K562 (cell line): ENCODE data around the gene YIPF1. TPM values are rescaled to one million over a fixed set of nuclear protein-coding genes. Genes with fewer than 3 reads are reported as not detected.
A peak's percentile ranks its signal among the peaks of the same experiment; 100 is the strongest.

Experiments
- ATF1 ChIP-seq, 2 experiments: fragments of 450-650 bp in 1 of 2; IDR thresholded peaks; 2 replicates each; pipeline ENCODE4 v1.6.1; 2016; ENCODE audit warnings: missing compliant biosample characterization in 1 of 2, missing genetic modification characterization in 1 of 2
- C11orf30 ChIP-seq: fragments of 450-650 bp; IDR thresholded peaks from 2 replicates; pipeline ENCODE4 v1.6.1; 2016; ENCODE audit warnings: low read depth, mild to moderate bottlenecking
- DMBX1 ChIP-seq: fragments of 250-450 bp; sonication (Bioruptor Pico); IDR thresholded peaks from 2 replicates; pipeline ENCODE4 v1.8.0; 2022; ENCODE audit warnings: inconsistent platforms, mild to moderate bottlenecking, moderate library complexity, borderline replicate concordance
- EZH2 ChIP-seq: IDR thresholded peaks from 2 replicates; pipeline ENCODE4 v1.6.1; 2012; ENCODE audit warnings: low read depth, mild to moderate bottlenecking, inconsistent platforms, low read length, borderline replicate concordance
- GABPB2 ChIP-seq: fragments of 250-450 bp; sonication (Bioruptor Pico); conservative IDR thresholded peaks from 2 replicates; pipeline ENCODE4 v1.5.1; 2021; ENCODE audit warnings: mild to moderate bottlenecking
- KAT8 ChIP-seq: fragments of 450-650 bp; IDR thresholded peaks from 2 replicates; pipeline ENCODE4 v1.6.1; 2016; ENCODE audit warnings: low read depth, mild to moderate bottlenecking
- KDM2B ChIP-seq: fragments of 250-450 bp; sonication (Bioruptor Pico); IDR thresholded peaks from 2 replicates; pipeline ENCODE4 v1.8.0; 2021; ENCODE audit warnings: mild to moderate bottlenecking, moderate library complexity
- NCOA4 ChIP-seq: fragments of 450-650 bp; IDR thresholded peaks from 2 replicates; pipeline ENCODE4 v1.6.1; 2018; ENCODE audit warnings: mild to moderate bottlenecking; ENCODE audit not compliant: partially characterized antibody
- NCOR1 ChIP-seq: fragments of 450-650 bp; IDR thresholded peaks from 2 replicates; pipeline ENCODE4 v1.6.1; 2016; ENCODE audit warnings: mild to moderate bottlenecking, moderate library complexity
- PHB ChIP-seq: fragments of 250-450 bp; sonication (Bioruptor Pico); IDR thresholded peaks from 2 replicates; pipeline ENCODE4 v1.5.0; 2021
- POLR2G ChIP-seq: fragments of 200-400 bp; formaldehyde crosslinking; IDR thresholded peaks from 2 replicates; pipeline ENCODE4 v1.6.1; 2017; ENCODE audit warnings: low read depth, mild to moderate bottlenecking, antibody characterized with exemption, low read length, moderate library complexity
- PYGO2 ChIP-seq: fragments of 450-650 bp; IDR thresholded peaks from 2 replicates; pipeline ENCODE4 v1.6.1; 2016; ENCODE audit warnings: mild to moderate bottlenecking, missing genetic modification characterization, moderate library complexity, missing compliant biosample characterization
- RBM25 ChIP-seq: fragments of 200-400 bp; formaldehyde crosslinking; IDR thresholded peaks from 2 replicates; pipeline ENCODE4 v1.6.1; 2018; ENCODE audit warnings: low read length, low read depth, moderate library complexity; ENCODE audit not compliant: severe bottlenecking
- SP2 ChIP-seq: IDR thresholded peaks from 2 replicates; pipeline ENCODE4 v1.6.1; 2011; ENCODE audit warnings: mild to moderate bottlenecking, low read depth, low read length, moderate library complexity; ENCODE audit not compliant: poor library complexity, severe bottlenecking; ENCODE audit errors: extremely low read depth
- ZNF263 ChIP-seq: sonication (generic); formaldehyde crosslinking; IDR thresholded peaks from 2 replicates; pipeline ENCODE4 v1.8.0; 2022; ENCODE audit warnings: mild to moderate bottlenecking, missing genetic modification reagents, borderline replicate concordance
- ZNF354B ChIP-seq: fragments of 250-450 bp; sonication (Bioruptor Pico); IDR thresholded peaks from 2 replicates; pipeline ENCODE4 v1.4.0; 2020
- ZNF445 ChIP-seq: fragments of 250-450 bp; sonication (Bioruptor Pico); IDR thresholded peaks from 2 replicates; pipeline ENCODE4 v1.4.0; 2020; ENCODE audit warnings: low read depth, mild to moderate bottlenecking, moderate library complexity
- polyA plus RNA-seq, 8 experiments: library from polyadenylated mRNA; depleted of rRNA in 4 of 8; stranded (reverse) in 5 of 8; unstranded in 3 of 8; fragments of >200 nt; fragmentation: Nextera tagmentation in 2 of 8; fragmentation: Illumina TruSeq in 1 of 8; extraction: Ambion mirVana in 2 of 8; extraction: Trizol in 1 of 8; gene quantifications; 2 replicates each; pipeline versions ENCODE4 v1.2.1 to v1.2.3, GENCODE V29; 2011 to 2014; ENCODE audit warnings: inconsistent platforms in 1 of 8, missing spikeins in 1 of 8
- total RNA-seq, 7 experiments: library from RNA; depleted of rRNA in 6 of 7; stranded (reverse); fragments of >200 nt in 6 of 7; fragmentation: Illumina TruSeq in 2 of 7; extraction: Trizol in 2 of 7; gene quantifications; 2 replicates each; pipeline versions ENCODE4 v1.2.1 to v1.2.3, GENCODE V29; 2011 to 2021; ENCODE audit warnings: low replicate concordance in 1 of 7
- TF ChIP-seq, protein P1 (sequence below): fragments of 250-450 bp; sonication (Bioruptor Pico); IDR thresholded peaks from 2 replicates; pipeline ENCODE4 v1.8.0; 2021; ENCODE audit warnings: mild to moderate bottlenecking, moderate library complexity
- TF ChIP-seq, protein P2 (sequence below): IDR thresholded peaks from 2 replicates; pipeline ENCODE4 v1.6.1; 2011; ENCODE audit not compliant: insufficient read length; ENCODE audit errors: extremely low read depth
- TF ChIP-seq, protein P3 (sequence below): fragments of 250-450 bp; sonication (Bioruptor Pico); IDR thresholded peaks from 2 replicates; pipeline ENCODE4 v1.9.0; 2021; ENCODE audit warnings: mild to moderate bottlenecking
- TF ChIP-seq, protein P4 (sequence below): sonication (generic); formaldehyde crosslinking; IDR thresholded peaks from 2 replicates; pipeline ENCODE4 v1.8.0; 2022; ENCODE audit warnings: missing genetic modification reagents, mild to moderate bottlenecking, moderate library complexity, borderline replicate concordance
- TF ChIP-seq, protein P5 (sequence below): fragments of 250-450 bp; sonication (Bioruptor Pico); IDR thresholded peaks from 2 replicates; pipeline ENCODE4 v1.5.1; 2021; ENCODE audit warnings: mild to moderate bottlenecking
- TF ChIP-seq, protein P6 (sequence below): sonication (generic); formaldehyde crosslinking; IDR thresholded peaks from 2 replicates; pipeline ENCODE4 v1.9.0; 2022; ENCODE audit warnings: mild to moderate bottlenecking, missing genetic modification reagents

Gene YIPF1
- total and polyA plus RNA-seq, 9 of the 15 experiments (the other 6 are each of a cell fraction or from before 2014, with no cell fraction given): 11.5 to 37.5 (median 19.2) TPM

DNA sequence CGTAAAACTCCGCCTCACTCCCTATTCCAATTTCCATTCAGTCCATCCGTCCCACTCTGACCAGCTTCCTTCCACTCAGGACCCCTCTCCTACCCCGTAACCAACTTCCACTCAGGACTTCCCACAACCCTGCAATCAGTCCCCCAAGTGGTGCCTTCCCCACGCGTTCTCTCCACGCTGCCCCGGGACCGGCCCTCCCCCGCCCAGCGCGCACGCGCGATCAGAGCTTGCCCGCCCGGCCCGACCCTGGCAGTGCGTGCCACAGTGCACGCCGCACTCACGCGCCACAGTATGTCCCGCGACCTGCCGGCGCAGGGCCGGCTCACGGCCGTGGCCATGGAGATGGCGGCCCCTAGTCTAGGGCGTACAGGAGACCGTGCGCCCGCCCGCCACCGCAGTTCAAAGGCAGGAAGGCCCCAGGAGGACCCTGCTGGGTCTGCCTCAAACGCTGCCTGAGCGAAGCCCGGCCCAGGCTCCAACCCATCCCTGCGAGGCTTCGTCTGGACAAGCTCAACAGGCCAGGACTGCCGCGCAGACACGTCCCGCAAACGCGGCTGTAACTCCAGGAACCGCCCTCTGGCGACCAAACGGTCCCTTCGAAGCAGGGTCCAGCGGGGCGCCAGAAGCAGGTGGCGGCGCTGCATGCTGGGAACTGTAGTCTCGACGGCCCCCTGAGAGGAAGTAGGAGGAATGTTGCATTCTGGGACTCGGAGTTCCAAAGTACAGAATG, 51.5 kb downstream of the YIPF1 start, which contains the start of gene NDC1 (continued):
- TF ChIP-seq PHB (CRISPR knock-in tag) (0 out of 2 replicates have a peak, but pooled peaks have one; percentile 18), ZNF445 (CRISPR knock-in tag) (peak; percentile 21; the same call in 1 of the 2 replicates), NCOR1 (no peak), EZH2 (no peak), ATF1 (CRISPR knock-in tag; IDR thresholded peaks at IDR 0.05) (peak; percentile 3), ATF1 (tag; IDR thresholded peaks at IDR 0.05) (peak; percentile 94), RBM25 (no peak), KDM2B (CRISPR knock-in tag) (no peak), NCOA4 (no peak), SP2 (no peak), GABPB2 (0 out of 2 replicates have a peak, but pooled peaks have one; percentile 72), KAT8 (no peak), ZNF354B (peak; percentile 52; the same call in 1 of the 2 replicates), PYGO2 (tag) (0 out of 2 replicates have a peak, but pooled peaks have one; percentile 68), POLR2G (peak; percentile 98), C11orf30 (peak; percentile 90), DMBX1 (CRISPR knock-in tag) (peak; percentile 88), ZNF263 (CRISPR knock-in tag) (0 out of 2 replicates have a peak, but pooled peaks have one; percentile 12)
- TF ChIP-seq, protein P1, sequence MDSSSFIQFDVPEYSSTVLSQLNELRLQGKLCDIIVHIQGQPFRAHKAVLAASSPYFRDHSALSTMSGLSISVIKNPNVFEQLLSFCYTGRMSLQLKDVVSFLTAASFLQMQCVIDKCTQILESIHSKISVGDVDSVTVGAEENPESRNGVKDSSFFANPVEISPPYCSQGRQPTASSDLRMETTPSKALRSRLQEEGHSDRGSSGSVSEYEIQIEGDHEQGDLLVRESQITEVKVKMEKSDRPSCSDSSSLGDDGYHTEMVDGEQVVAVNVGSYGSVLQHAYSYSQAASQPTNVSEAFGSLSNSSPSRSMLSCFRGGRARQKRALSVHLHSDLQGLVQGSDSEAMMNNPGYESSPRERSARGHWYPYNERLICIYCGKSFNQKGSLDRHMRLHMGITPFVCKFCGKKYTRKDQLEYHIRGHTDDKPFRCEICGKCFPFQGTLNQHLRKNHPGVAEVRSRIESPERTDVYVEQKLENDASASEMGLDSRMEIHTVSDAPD (CRISPR knock-in tag): no peak
- TF ChIP-seq, protein P2, sequence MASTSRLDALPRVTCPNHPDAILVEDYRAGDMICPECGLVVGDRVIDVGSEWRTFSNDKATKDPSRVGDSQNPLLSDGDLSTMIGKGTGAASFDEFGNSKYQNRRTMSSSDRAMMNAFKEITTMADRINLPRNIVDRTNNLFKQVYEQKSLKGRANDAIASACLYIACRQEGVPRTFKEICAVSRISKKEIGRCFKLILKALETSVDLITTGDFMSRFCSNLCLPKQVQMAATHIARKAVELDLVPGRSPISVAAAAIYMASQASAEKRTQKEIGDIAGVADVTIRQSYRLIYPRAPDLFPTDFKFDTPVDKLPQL: no peak
- TF ChIP-seq, protein P3, sequence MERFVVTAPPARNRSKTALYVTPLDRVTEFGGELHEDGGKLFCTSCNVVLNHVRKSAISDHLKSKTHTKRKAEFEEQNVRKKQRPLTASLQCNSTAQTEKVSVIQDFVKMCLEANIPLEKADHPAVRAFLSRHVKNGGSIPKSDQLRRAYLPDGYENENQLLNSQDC: no peak
- TF ChIP-seq, protein P4, sequence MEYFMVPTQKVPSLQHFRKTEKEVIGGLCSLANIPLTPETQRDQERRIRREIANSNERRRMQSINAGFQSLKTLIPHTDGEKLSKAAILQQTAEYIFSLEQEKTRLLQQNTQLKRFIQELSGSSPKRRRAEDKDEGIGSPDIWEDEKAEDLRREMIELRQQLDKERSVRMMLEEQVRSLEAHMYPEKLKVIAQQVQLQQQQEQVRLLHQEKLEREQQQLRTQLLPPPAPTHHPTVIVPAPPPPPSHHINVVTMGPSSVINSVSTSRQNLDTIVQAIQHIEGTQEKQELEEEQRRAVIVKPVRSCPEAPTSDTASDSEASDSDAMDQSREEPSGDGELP (CRISPR knock-in tag): peak; percentile 99
- TF ChIP-seq, protein P5, sequence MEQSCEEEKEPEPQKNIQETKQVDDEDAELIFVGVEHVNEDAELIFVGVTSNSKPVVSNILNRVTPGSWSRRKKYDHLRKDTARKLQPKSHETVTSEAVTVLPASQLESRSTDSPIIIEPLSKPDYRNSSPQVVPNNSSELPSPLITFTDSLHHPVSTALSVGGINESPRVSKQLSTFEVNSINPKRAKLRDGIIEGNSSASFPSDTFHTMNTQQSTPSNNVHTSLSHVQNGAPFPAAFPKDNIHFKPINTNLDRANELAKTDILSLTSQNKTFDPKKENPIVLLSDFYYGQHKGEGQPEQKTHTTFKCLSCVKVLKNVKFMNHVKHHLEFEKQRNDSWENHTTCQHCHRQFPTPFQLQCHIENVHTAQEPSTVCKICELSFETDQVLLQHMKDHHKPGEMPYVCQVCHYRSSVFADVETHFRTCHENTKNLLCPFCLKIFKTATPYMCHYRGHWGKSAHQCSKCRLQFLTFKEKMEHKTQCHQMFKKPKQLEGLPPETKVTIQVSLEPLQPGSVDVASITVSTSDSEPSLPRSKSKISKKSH (CRISPR knock-in tag): no peak
- TF ChIP-seq, protein P6, sequence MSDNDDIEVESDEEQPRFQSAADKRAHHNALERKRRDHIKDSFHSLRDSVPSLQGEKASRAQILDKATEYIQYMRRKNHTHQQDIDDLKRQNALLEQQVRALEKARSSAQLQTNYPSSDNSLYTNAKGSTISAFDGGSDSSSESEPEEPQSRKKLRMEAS: peak; percentile 96
